Psoas muscle (tissue), 8 donors: Measurements from ENCODE around the gene MRPS18B. TPM values are rescaled to one million over a fixed set of nuclear protein-coding genes. Genes with fewer than 3 reads are reported as not detected.
A peak's percentile ranks its signal among the peaks of the same experiment; 100 is the strongest.

Experiments used
- ATAC-seq, 4 donors: fragments of 200-7000 bp; cut with Tn5 transposase; one replicate each; pipeline ENCODE4 v1.9.1; 2020; ENCODE audit warnings: moderate library complexity in 3 of 4, mild to moderate bottlenecking in 2 of 4
- DNase-seq, 2 donors: peaks; one replicate each; pipeline ENCODE4 v3.0.0-alpha.2; 2020
- H3K27ac ChIP-seq: fragments of 200-600 bp; one replicate; pipeline ENCODE4 v1.8.0; 2022
- H3K27me3 ChIP-seq, 3 donors: fragments of 200-600 bp in 1 of 3; one replicate each; pipeline versions ENCODE4 v1.6.1 to v1.8.0; 2013 to 2022; ENCODE audit warnings: low read length in 2 of 3, mild to moderate bottlenecking in 2 of 3, moderate library complexity in 1 of 3; ENCODE audit not compliant: insufficient read depth in 3 of 3
- H3K36me3 ChIP-seq, 2 donors: fragments of 200-600 bp in 1 of 2; one replicate each; pipeline versions ENCODE4 v1.6.1 to v1.8.0; 2013 to 2022; ENCODE audit warnings: low read depth in 1 of 2, mild to moderate bottlenecking in 1 of 2, moderate library complexity in 1 of 2; ENCODE audit not compliant: insufficient read depth in 1 of 2
- H3K4me1 ChIP-seq: fragments of 200-600 bp; one replicate; pipeline ENCODE4 v1.8.0; 2022
- H3K4me3 ChIP-seq: fragments of 200-600 bp; one replicate; pipeline ENCODE4 v1.8.0; 2022; ENCODE audit warnings: mild to moderate bottlenecking
- H3K9me3 ChIP-seq: fragments of 200-600 bp; one replicate; pipeline ENCODE4 v1.8.0; 2022
- WGBS, 3 donors: extraction: QIAGEN DNeasy Blood & Tissue Kit; methylation state at CpG; one replicate each; pipeline versions ENCODE4 v1.1.6 to v1.1.7; 2013; 5-methylcytosine and 5-hydroxymethylcytosine counted together
- intact Hi-C, 2 donors: fragments of 100-400 bp; cut with DNase I; formaldehyde crosslinking; loops; one replicate each; pipeline versions ENCODE4 v1.11.0 to v1.14.2; 2022
- polyA plus RNA-seq, 3 donors: library from polyadenylated mRNA; stranded (reverse); fragments of 200-250 nt; gene quantifications; one replicate each; pipeline ENCODE4 v1.2.3, GENCODE V29; 2013
- total RNA-seq, 4 donors: library from RNA; stranded (reverse); fragmentation: NEBNext Ultra II Directional in 2 of 4; extraction: Animal tissue kit (Norgen Biotek cat#: 25700) in 2 of 4; gene quantifications; one replicate each; pipeline versions ENCODE4 v1.2.1 to v1.2.4, GENCODE V29; 2021 to 2023
- TF ChIP-seq, protein P1 (sequence below): fragments of 200-600 bp; IDR thresholded peaks from one replicate; pipeline ENCODE4 v1.8.0; 2022; ENCODE audit warnings: antibody characterized with exemption
- donor health status: healthy with polysubstance abuse.
- donor health status: DM: no; HTN: no; CAD: no; lungs with moderate emphysema.
- donor health status: Bipolar disorder and iron deficiency.
- donor health status: healthy.
- donor health status: DM: yes; HTN: yes; CAD: no.
- donor health status: DM: no; HTN: no; CAD: no.
- donor health status: DM: no; HTN: no; CAD: no.
- donor health status: DM: yes; HTN: yes; CAD: no.

Gene MRPS18B
- total and polyA plus RNA-seq, 7 donors = 109 to 303 (median 184) TPM

DNA sequence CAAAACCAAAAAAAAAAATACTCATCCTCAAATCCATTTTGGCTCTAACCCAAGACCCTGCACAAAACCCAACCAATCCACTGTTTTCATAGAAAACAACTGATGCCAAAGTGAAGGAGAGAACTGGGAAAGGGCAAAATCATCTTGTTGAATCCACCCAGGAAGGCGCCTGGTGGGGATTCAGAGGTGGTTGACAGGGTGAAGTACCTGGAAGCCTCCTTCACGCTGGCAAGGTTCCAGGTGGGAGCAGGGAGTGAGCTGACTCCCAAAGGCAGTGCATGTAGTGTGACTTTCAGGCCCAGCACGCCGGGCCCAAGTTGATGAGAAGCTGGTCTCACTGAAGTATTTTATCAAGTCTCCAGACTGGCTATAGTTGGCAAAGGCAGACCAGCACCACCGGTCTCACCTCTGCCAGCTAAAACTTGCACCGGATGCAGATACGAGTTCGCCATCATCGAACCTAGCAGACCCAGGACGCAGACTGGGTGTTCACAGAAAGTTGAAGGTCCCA lies 17.1 kb upstream of the MRPS18B start:
- 66 to 83% (median 69%) methylated on average over 10 of the region's 10 CpGs for WGBS, 3 donors
- DNase-seq = no peak
- intact Hi-C loops = loop anchor here (2.0 to 10.0 kb wide), 2 partner anchors 112 to 116 kb away; partner anchors contain the start of gene HLA-E (in 2 of the 2)

DNA sequence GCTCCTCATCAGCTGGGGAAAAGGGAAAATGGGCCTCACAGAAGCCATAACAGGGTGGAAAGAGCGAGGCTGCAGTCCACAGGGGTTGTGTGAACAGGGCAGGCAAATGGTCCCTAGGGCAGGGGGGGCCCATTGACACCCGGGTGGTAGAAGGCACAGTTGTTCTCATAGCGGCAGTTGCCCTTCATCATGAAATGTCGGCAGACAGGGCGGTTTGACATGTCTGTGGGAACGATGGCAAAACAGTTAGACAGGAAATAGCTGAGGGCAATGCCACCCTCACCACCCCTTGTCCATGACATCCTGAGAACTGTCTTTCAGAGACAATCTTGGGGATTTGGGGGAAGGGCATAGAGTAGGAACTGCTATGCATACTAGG lies 16.2 kb upstream of the MRPS18B start:
- Histone ChIP-seq H3K27me3 (no peaks in the 10 kb centered on the region), H3K27ac (no peak overlapping the region), H3K4me3 (no peak overlapping the region), H3K36me3 (peaks cover 23 to 64% of the 10 kb centered on the region in 2 donors), H3K9me3 (no peaks in the 10 kb centered on the region), H3K4me1 (no peaks in the 10 kb centered on the region)
- WGBS, 3 donors = 56 to 61% (median 57%) methylated on average over 6 of the region's 6 CpGs
- intact Hi-C loops = loop anchor here (2.0 to 10.0 kb wide), 2 partner anchors 113 to 117 kb away; partner anchors contain the start of gene HLA-E (in 2 of the 2)
- TF ChIP-seq, protein P1, sequence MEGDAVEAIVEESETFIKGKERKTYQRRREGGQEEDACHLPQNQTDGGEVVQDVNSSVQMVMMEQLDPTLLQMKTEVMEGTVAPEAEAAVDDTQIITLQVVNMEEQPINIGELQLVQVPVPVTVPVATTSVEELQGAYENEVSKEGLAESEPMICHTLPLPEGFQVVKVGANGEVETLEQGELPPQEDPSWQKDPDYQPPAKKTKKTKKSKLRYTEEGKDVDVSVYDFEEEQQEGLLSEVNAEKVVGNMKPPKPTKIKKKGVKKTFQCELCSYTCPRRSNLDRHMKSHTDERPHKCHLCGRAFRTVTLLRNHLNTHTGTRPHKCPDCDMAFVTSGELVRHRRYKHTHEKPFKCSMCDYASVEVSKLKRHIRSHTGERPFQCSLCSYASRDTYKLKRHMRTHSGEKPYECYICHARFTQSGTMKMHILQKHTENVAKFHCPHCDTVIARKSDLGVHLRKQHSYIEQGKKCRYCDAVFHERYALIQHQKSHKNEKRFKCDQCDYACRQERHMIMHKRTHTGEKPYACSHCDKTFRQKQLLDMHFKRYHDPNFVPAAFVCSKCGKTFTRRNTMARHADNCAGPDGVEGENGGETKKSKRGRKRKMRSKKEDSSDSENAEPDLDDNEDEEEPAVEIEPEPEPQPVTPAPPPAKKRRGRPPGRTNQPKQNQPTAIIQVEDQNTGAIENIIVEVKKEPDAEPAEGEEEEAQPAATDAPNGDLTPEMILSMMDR = no peak
- no peak for DNase-seq
- peak in 1 of 4 donors; percentile 1 for ATAC-seq

More for the DNA sequence above, 17.1 kb upstream of the MRPS18B start:
- H3K27ac ChIP-seq = no peak overlapping the region
- H3K4me1 ChIP-seq = no peaks in the 10 kb centered on the region
- H3K36me3 ChIP-seq = peaks cover 17 to 56% of the 10 kb centered on the region in 2 donors
- H3K9me3 ChIP-seq = no peaks in the 10 kb centered on the region
- no peaks in the 10 kb centered on the region for H3K27me3 ChIP-seq
- no peak overlapping the region for H3K4me3 ChIP-seq
- TF ChIP-seq, protein P1 = no peak
- peak in 1 of 4 donors; percentile 18 for ATAC-seq

DNA sequence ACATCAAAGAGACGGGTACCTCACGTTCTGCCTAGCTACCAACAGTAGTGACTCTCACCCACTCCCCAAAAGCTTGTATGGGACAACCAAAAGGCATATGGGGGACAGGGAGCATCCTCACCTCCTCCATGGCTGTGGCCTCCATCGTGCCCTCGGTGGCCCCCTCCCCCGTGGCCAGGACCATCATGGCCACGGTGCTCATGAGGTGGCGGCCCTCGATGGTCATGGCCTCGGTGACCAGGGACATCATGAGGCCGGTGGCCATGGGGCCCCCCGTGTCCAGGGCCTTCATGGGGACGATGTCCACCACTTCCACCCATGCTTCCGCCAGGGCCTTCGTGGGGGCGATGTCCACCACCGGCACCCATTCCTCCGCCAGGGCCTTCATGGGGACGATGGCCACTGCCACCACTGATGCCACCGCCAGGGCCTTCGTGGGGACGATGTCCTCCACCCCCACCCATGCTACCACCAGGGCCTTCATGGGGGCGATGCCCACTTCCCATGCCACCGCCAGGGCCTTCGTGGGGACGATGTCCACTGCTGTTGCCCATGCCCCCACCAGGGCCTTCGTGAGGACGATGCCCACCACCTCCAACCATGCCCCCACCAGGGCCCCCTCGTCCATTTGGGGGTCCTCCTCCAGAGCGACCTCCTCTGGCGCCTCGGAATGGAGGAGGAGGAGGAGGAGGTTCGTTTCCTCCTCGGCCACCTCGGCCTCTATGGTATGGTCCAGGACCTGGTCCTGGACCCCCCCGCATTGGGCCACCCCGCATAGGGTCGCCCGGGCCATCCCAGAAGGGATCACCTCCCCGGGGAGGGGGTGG lies 15.6 kb upstream of the MRPS18B start:
- no peaks in the 10 kb centered on the region for H3K4me1 ChIP-seq
- 88 to 93% (median 89%) methylated on average over 35 to 39 of the region's 39 CpGs for WGBS, 3 donors
- no peaks in the 10 kb centered on the region for H3K9me3 ChIP-seq
- intact Hi-C loops = loop anchor here (2.0 to 10.0 kb wide), 2 partner anchors 113 to 117 kb away; partner anchors contain the start of gene HLA-E (in 2 of the 2)
- DNase-seq (no peak), ATAC-seq (peak in 1 of 4 donors; percentile 5)
- no peak overlapping the region for H3K4me3 ChIP-seq
- no peaks in the 10 kb centered on the region for H3K27me3 ChIP-seq
- peaks cover 26 to 70% of the 10 kb centered on the region in 2 donors for H3K36me3 ChIP-seq
- TF ChIP-seq, protein P1 = no peak
- H3K27ac ChIP-seq = no peak overlapping the region

DNA sequence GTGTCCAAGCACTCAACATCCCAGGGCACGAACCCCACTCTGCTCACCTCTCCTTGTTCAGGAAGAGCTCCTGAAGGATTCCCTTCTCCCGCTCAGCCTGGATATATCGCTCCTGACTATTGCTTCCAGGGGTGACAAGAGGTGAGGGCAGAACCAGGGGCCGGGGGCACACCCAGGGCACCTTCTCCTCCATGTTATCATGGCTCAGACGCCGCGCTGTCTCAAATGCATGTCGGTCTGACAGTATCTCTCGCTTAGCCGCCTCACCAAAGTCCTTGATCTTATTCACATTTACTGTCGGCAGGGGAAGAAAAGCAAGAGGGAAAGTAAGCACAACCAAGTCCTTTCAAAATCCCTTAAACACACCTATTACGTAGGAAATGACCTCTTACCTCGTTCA lies 13.7 kb upstream of the MRPS18B start:
- ATAC-seq = no peak
- no peaks in the 10 kb centered on the region for H3K9me3 ChIP-seq
- intact Hi-C loops = loop anchor here in 1 of 2 donors (10.0 kb wide), 1 partner anchor 119 kb away; the partner anchor contains the start of gene HLA-E
- H3K27me3 ChIP-seq = no peaks in the 10 kb centered on the region
- TF ChIP-seq, protein P1 = no peak
- no peak overlapping the region for H3K4me3 ChIP-seq
- DNase-seq = no peak
- WGBS, 3 donors = 94 to 97% (median 94%) methylated on average over 13 of the region's 13 CpGs
- H3K36me3 ChIP-seq = peaks cover 26 to 90% of the 10 kb centered on the region in 2 donors
- H3K27ac ChIP-seq = no peak overlapping the region
- no peaks in the 10 kb centered on the region for H3K4me1 ChIP-seq
